Right lobe of liver (tissue), 4 donors: ENCODE measurements around the gene DNM1.

Source experiments
- POLR2A ChIP-seq: fragments of 450-650 bp; IDR thresholded peaks from one replicate; pipeline ENCODE4 v1.6.1; 2017; ENCODE audit warnings: antibody characterized with exemption, mild to moderate bottlenecking
- TF ChIP-seq, protein P1 (sequence below), 4 donors: fragments of 200-600 bp in 3 of 4; fragments of 450-650 bp in 1 of 4; IDR thresholded peaks; one replicate each; pipeline versions ENCODE4 v1.5.1 to v1.8.0; 2016 to 2022; ENCODE audit warnings: antibody characterized with exemption in 4 of 4, mild to moderate bottlenecking in 2 of 4
- donor health status: DM: no; HTN: no; CAD: no.
- donor health status: DM: no; HTN: no; CAD: no.
- donor health status: DM: no; HTN: yes; CAD: no.

DNA sequence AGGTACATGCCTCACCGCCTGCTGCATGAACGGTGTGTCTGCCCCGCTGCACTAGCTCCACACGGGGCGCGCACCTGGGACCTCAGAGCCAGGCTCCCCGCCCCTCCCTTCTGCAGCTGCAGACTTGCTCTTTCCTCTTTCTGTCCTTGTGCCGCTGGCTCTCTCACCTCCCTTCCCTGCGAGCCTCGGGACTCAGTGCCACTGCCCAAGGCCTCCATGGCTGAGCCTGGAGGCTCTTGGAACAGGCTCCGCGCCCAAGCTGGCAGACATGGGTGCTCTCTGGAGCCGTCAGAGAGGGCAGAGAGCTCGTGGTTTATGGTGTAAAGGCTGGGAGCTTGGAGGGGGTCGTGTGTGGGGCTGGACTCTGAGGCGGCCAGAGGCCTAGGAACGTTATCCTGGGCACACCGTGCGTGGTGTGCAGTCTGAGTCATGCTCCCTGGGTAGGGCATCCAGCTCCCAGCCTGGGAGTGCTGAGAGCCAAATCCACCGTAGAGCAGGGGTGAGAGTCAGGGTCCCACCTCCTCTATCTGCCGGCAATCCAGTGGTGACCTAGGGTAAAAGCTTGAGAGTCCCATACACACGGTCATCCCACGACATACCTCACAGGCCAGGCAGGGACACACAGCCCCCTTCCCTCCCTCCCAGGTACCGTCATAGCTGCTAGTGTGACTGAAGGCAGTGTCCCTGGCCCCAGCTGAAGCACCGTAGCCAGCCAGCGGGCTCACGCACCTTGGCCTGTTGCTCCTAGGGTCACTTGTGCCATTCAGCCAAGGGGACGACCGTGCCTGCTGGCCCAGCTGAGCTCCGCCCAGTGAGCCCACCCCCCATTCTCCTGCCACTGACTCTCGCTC, 50.2 kb downstream of the DNM1 start:
- TF ChIP-seq, protein P1, sequence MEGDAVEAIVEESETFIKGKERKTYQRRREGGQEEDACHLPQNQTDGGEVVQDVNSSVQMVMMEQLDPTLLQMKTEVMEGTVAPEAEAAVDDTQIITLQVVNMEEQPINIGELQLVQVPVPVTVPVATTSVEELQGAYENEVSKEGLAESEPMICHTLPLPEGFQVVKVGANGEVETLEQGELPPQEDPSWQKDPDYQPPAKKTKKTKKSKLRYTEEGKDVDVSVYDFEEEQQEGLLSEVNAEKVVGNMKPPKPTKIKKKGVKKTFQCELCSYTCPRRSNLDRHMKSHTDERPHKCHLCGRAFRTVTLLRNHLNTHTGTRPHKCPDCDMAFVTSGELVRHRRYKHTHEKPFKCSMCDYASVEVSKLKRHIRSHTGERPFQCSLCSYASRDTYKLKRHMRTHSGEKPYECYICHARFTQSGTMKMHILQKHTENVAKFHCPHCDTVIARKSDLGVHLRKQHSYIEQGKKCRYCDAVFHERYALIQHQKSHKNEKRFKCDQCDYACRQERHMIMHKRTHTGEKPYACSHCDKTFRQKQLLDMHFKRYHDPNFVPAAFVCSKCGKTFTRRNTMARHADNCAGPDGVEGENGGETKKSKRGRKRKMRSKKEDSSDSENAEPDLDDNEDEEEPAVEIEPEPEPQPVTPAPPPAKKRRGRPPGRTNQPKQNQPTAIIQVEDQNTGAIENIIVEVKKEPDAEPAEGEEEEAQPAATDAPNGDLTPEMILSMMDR (IDR thresholded peaks at IDR 0.05), result no peak
- no peak for TF ChIP-seq POLR2A
